ENCODE data around the gene NEU3.
"Not testable (repeated sequence)": the region's sequence is repeated elsewhere in the genome, so short reads cannot be mapped to it uniquely, and the experiment has no call there.

NEU3 gene

DNA sequence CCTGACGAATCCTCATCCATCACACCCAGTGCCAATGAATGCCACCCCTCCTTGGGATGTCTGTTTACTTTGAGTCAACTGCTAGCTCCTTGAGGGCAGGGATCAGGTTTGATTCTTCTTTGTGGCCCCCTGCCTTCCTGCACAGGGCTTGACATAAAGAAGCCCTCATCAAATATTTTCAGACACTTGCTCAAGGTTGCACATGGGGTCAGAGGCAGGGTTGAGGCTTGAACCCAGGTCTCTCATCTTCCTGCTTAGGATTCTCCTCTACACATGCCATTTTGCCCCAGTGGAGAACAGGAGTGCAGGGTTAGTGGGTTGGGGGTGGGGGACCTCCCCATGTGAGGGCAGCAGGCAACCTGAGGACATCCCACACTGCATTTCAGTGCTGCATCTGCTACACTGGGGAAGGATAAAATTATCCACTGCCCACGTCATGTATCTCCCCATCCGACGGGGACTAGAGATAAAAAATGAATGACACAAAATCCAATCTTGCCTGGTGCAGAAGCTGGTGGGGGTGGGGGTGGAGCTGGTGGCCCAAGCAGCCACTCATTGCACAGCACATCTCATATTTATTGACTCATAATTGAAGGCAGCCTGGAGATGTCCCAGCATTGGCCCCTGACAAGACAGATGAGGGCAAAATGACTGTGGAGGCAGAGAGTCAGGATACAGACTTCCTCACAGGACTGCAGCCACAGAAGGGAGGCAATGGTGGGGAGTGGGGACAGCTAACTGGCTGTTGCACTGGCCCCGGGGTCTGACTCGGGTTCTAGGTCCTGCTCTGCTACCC, 41.3 kb downstream of the NEU3 start:
- DNase-seq (ENCODE audit: low read depth): no peak

GRCh38 chr11:75031224-75031753, 42.6 kb downstream of the NEU3 start:
- DNase-seq (ENCODE audit: low read depth): no peak

DNA sequence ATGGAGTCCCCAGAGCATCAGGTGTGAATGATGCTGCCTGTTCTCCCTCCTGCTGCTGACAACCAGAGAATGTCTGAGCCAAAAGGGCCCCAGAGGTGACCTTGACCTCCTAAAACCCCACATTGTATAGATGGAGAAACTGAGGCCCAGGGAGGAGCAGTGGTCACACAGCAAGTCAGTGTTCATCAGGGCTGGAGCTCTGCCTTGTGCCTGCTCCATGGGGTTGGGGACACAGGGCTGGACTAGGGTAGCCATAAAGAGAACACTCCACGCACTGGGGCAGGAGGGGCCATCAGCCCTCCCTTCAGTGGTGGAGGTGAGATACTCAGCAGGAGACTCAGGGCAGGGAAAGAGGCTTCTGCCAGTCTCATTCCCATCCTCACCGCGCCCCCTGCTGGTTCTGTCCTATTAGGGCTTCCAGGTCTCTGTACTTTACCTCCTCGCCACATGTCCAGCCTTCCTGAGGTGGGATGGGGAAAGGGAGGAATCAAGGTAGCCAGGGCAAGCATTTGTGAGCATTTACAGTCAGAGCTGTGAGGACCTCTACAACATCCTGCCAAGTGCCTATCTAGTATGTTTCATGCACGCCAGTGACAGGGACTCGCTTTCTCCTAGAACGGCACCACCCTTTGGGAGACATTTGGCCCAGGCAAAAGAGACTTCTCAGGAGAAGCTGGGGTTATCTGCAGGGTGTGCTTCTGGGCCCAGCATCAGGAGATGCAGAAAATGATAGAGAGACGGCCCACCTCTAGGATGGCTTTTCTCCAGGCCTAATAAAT, 43.2 kb downstream of the NEU3 start:
- peak; percentile 20 for DNase-seq (ENCODE audit: low read depth)

GRCh38 chr11:75032550-75032935, 43.8 kb downstream of the NEU3 start:
- no peak for DNase-seq (ENCODE audit: low read depth)

DNA sequence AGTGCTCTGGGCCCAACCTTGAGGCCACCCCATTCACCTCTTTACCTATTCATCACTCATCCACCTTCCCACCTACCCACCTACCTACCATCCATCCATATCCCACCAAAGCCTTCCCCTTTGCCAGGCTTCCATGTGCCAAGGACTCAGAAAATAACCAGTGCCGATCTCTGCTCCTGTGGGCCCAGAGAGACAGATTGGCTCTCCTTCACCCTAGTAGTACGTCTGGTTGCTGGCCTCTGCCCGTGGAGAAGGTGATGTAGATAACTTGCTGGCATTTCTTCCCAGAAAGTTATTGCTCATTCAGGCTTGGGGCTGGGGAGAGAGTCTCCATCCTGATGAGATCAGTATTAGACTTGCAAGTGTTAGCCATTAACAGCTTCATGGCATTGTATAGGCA, 45.2 kb downstream of the NEU3 start:
- DNase-seq (ENCODE audit: low read depth): no peak

GRCh38 chr11:75035256-75035655, 46.5 kb downstream of the NEU3 start:
- DNase-seq (ENCODE audit: low read depth): no peak

DNA sequence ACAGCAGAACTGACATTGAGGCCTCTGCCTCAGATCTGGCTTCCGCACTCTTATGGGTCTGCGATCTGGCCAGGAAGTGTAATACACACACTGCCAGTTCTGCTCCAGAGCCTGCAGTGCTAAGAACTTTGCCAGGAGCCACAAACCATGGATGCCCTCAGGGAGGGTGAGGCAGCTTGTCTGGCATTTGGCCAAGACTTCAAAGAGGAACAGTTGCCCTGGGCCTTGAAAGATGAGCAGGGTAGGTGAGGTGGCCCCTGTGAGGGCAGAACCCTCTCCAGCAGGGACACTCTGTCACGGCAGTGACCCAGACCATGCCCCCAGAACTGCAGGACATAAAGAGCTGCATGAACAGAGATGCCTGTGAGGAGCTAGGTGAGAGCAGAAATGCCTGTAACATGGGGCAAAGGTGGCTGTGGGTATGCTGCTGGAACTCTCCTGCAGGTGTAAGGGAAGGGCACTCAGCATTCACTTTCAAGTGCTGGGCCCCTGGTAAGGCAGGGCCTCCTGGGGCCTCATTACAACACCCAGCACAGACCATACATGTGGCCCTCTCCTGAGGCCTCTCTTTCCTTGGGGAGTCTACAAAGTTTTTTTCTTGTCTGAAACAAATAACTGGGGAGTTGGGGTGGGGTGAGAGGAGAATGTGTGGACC, 47.3 kb downstream of the NEU3 start:
- no peak for DNase-seq (ENCODE audit: low read depth)

GRCh38 chr11:75040167-75040770, 51.5 kb downstream of the NEU3 start:
- DNase-seq (ENCODE audit: low read depth): no peak

DNA sequence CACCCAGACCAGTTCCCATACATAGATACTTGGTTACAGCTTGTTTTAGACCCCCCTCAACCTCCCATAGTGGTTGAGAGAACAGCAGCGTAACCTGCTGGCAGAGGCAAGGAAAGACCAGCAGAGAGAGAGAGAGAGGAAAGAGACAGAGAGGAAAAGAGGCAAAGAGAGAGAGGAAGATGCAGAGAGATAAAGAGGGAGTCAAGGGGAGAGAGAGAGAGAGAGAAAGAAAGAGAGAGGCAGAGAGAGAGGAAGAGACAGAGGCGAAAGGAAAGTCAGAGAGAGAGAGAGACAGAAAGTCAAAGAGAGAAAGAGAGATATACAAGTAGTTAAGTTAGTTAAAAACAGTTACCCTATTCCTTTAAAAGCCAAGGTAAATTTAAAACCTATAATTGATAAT, 52.5 kb downstream of the NEU3 start:
- DNase-seq (ENCODE audit: low read depth): no peak

- DNase-seq (ENCODE audit: low read depth): not testable (repeated sequence)
Observed at GRCh38 chr11:75041821-75042220, 53.1 kb downstream of the NEU3 start.

DNA sequence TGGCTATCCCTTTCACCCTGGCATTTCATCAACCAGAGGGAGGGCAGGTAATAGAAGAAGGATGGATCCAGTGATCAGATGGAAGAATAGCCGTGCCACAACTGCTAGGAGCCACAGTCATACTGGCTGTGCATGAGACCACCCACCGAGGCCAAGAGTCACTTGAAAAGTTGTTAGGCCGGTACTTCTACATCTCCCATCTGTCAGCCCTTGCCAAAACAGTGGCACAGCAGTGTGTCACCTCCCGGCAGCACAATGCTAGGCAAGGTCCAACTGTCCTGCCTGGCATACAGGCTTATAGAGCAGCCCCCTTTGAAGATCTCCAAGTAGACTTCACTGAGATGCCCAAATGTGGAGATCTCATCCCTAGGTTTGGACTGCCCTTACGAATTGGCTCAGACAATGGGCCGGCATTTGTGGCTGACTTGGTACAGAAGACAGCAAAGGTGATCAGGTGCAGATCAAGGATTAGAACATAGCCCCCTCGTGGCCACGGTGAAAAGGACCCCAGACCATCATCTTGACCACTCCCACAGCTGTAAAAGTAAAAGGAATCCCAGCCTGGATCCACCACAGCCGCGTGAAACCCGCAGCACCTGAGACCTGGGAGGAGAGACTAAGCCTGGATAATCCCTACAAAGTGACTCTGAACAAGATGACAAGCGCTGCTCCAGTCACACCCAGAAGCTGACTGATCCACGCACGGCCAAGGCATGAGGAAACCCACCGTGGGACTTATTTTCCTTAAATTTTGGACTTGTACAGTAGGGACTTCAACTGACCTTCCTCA, 55.8 kb downstream of the NEU3 start:
- DNase-seq (ENCODE audit: low read depth): not testable (repeated sequence)

DNA sequence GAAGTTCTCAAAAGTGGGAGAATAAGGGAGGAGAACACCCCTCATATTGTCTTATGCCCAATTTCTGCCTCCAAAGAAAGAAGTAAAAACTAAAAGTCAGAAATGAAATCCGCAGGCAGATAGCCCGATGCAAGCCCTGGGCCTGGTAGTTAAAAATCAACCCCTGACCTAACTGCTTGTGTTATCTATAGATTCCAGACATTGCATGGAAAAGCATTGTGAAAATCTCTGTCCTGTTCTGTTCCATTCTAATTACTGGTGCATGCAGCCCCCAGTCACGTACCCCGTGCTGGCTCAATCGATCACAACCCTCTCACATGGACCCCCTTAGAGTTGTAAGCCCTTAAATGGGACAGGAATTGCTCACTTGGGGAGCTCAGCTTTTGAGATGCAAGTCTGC, 57.9 kb downstream of the NEU3 start:
- not testable (repeated sequence) for DNase-seq (ENCODE audit: low read depth)

DNA sequence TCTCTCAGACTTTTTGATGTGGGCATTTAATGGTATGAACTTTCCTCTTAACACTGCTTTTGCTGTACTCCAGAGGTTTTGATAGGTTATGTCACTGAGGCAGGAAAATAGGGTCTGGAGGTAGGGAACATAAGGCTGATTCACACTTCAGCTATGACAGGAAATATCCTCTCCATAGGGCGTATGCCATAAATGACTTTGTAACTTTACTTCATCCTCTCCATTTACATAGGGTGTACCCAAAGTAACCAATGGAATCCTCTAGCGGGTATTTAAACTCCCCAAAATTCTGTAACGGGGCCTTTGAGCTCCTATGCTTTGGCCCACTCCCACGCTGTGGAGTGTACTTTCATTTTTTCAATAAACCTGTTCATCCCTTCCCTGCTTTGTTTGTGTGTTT, 58.5 kb downstream of the NEU3 start:
- DNase-seq (ENCODE audit: low read depth): no peak

GRCh38 chr11:75049501-75050266, 61.0 kb downstream of the NEU3 start:
- not testable (repeated sequence) for DNase-seq (ENCODE audit: low read depth)

- no peak for DNase-seq (ENCODE audit: low read depth)
Observed at GRCh38 chr11:75050516-75050915, 61.8 kb downstream of the NEU3 start.

GRCh38 chr11:75051043-75051442, 62.3 kb downstream of the NEU3 start:
- no peak for DNase-seq (ENCODE audit: low read depth)

DNA sequence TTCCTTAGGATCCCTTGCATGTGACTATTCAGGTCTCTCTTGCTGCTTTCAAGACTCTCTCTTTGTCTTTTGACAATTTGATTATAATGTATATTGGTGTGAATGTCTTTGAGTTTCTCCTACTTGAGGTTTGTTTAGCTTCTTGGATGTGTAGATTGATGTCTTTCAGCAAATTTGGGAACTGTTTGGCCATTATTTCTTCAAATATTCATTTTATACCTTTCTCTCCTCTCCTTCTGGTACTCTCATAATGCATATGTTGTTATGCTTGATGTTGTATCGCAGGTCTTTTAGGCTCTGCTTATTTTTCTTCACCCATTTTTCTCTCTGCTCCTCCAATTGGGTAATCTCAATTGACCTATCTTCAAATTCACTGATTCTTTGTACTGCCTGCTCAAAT, 63.7 kb downstream of the NEU3 start:
- no peak for DNase-seq (ENCODE audit: low read depth)

- no peak for DNase-seq (ENCODE audit: low read depth)
Observed at GRCh38 chr11:75055511-75055910, 66.8 kb downstream of the NEU3 start.

DNA sequence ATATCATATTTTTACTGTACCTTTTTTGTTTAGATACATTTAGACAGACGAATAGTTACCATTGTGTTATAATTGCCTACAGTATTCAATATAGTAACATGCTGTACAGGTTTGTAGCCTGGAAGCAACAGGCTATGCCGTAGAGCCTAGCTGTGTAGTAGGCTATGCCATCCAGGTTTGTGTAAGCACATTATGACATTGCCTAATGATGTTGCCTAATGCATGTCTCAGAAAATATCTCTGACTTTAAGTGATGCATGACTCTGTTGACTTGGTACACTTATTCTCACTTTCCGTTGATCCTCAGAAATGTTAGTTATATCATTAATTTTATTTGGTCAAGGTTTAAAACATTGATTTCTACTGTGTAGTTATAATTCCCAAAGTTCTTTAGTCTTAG, 68.1 kb downstream of the NEU3 start:
- no peak for DNase-seq (ENCODE audit: low read depth)

GRCh38 chr11:75059299-75059698, 70.6 kb downstream of the NEU3 start:
- DNase-seq (ENCODE audit: low read depth): no peak
